ENCODE measurements around the gene FBN2. TPM values are rescaled to one million over a fixed set of nuclear protein-coding genes. Genes with fewer than 3 reads are reported as not detected.
"Not testable (repeated sequence)": the region's sequence is repeated elsewhere in the genome, so short reads cannot be mapped to it uniquely, and the experiment has no call there.

FBN2 gene
- total RNA-seq, 1 experiment from 2014 or later = 0.34 TPM

DNA sequence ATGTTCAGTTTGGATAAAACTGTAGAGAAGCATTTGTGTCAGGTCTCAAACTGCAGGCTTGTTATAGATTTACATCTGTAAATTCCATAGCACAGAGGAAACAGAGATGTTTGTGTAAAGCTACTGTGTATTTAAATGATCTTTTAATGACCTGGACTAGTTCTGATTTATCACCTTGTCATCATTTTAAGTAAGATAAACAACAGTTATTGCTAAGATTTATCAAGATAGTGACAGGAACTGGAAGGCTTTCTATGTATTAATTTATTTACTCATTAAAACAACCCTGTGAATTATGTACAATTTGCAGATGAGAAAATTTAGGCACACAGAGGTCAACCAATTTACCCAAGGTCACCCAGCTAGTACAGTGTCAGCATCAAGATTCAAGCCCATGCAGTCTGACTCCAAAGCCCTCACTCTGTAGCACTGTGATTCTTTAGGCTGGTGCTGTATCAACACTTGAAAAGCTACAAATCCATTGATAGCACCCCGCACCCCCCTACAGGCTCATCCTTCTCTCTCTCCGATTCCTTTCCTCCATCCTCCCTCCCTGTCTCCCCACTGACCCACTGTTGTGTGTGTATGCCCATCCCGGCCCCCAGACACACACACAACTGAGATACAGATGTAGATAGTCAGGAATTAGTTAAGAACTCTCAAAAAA lies 184.5 kb downstream of the FBN2 start:
- in situ Hi-C loops (cut with HindIII; ENCODE audit: low pct_unique_long_range_greater_than_20kb, low sequenced_read_pairs) = no loop called here
- no peak for DNase-seq (ENCODE audit: low read depth, low spot score)

GRCh38 chr5:128350705-128351104 lies 187.3 kb downstream of the FBN2 start:
- in situ Hi-C loops (cut with HindIII; ENCODE audit: low pct_unique_long_range_greater_than_20kb, low sequenced_read_pairs) = no loop called here

DNA sequence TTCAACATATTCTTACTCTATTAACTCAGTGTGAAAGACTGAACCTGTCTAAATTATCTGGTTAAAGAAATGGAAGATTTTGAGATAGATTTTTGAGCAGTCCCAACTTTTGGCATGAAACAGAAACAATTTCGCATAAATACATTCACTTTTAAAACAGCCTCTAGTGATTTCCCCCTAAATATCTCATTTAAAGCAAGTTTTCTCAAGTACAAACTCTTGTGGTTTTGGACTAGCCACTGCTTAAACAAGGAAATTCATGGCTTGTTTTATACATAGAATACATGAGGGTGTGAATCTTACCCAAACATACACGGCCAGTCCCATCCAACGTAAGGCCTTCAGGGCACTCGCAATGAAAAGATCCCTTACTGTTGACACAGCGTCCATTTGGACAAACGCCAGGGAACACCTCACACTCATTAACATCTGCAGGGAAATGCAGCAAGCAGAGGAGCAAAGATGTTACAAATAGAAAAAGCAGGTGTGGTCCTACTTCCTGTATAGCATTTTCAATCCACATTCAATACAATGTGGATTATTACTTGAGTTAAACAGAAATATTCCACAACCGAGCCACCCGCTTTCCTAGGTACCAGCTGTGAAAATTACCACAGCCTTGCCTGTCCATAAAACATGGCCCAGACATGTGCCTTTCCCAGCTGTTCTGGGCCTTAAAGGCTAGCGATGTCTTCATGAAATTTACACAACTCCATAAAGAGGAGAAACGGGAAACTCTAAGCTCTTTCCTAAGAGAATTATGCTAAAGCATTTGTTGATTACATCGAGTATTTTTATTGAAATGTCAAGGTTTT lies 188.8 kb downstream of the FBN2 start:
- no peak for DNase-seq (ENCODE audit: low read depth, low spot score)
- in situ Hi-C loops (cut with HindIII; ENCODE audit: low pct_unique_long_range_greater_than_20kb, low sequenced_read_pairs) = no loop called here

More at GRCh38 chr5:128350705-128351104, 187.3 kb downstream of the FBN2 start:
- peak; percentile 36 for DNase-seq (ENCODE audit: low read depth, low spot score)

GRCh38 chr5:128346038-128346437 lies 192.0 kb downstream of the FBN2 start:
- no peak for DNase-seq (ENCODE audit: low read depth, low spot score)
- in situ Hi-C loops (cut with HindIII; ENCODE audit: low pct_unique_long_range_greater_than_20kb, low sequenced_read_pairs) = no loop called here

GRCh38 chr5:128345247-128345646 lies 192.8 kb downstream of the FBN2 start:
- DNase-seq (ENCODE audit: low read depth, low spot score) = no peak
- in situ Hi-C loops (cut with HindIII; ENCODE audit: low pct_unique_long_range_greater_than_20kb, low sequenced_read_pairs) = no loop called here

DNA sequence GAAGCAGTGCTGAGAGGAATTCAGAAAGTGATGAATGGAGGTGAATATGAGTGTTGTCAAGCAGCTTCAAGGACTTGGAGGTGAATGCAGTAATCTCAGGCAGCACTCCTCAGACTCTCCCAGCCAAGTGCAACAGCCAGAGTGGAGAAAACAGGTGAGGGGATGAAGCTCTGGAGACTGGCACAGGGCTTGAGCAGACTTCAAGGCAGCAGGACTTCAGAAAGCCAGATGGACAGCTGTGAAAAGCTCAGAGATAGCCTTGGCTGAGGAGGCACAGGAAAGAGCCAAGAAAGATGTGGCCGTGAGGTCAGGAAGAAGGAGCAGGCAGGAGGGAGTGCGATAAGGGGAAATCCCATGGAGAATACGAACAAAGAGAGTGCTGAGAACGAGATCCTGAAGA lies 194.9 kb downstream of the FBN2 start:
- in situ Hi-C loops (cut with HindIII; ENCODE audit: low pct_unique_long_range_greater_than_20kb, low sequenced_read_pairs) = no loop called here
- DNase-seq (ENCODE audit: low read depth, low spot score) = no peak

- DNase-seq (ENCODE audit: low read depth, low spot score) = no peak
- in situ Hi-C loops (cut with HindIII; ENCODE audit: low pct_unique_long_range_greater_than_20kb, low sequenced_read_pairs) = no loop called here
These were observed 197.0 kb downstream of the FBN2 start for GRCh38 chr5:128341056-128341455.

- in situ Hi-C loops (cut with HindIII; ENCODE audit: low pct_unique_long_range_greater_than_20kb, low sequenced_read_pairs) = no loop called here
- DNase-seq (ENCODE audit: low read depth, low spot score) = no peak
These were observed 197.4 kb downstream of the FBN2 start for GRCh38 chr5:128340648-128341047.

DNA sequence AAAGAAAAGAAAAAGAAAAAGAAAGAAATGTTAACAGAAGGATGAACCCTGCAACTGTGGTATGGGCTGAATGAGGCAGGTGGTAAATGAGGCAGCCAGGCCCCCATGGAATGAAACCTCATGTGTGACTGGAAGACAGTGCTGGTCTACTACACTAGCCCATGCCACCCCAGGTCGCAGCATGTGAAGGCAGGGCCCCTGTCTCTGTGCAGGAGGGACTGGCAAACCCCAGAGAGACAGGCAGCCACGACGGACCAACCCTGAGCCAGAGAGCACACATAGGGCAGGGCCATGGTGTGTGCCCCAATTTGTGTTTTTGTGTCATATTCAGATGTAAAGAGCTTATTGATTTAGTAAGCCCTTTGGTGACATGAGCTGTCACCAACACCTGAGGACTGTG lies 198.5 kb downstream of the FBN2 start:
- DNase-seq (ENCODE audit: low read depth, low spot score) = no peak

GRCh38 chr5:128338649-128339048 lies 199.4 kb downstream of the FBN2 start:
- DNase-seq (ENCODE audit: low read depth, low spot score) = no peak
- in situ Hi-C loops (cut with HindIII; ENCODE audit: low pct_unique_long_range_greater_than_20kb, low sequenced_read_pairs) = no loop called here

More for the DNA sequence above, 198.5 kb downstream of the FBN2 start:
- in situ Hi-C loops (cut with HindIII; ENCODE audit: low pct_unique_long_range_greater_than_20kb, low sequenced_read_pairs) = no loop called here

- DNase-seq (ENCODE audit: low read depth, low spot score) = no peak
- in situ Hi-C loops (cut with HindIII; ENCODE audit: low pct_unique_long_range_greater_than_20kb, low sequenced_read_pairs) = no loop called here
These were observed 202.7 kb downstream of the FBN2 start for GRCh38 chr5:128335339-128335738.

DNA sequence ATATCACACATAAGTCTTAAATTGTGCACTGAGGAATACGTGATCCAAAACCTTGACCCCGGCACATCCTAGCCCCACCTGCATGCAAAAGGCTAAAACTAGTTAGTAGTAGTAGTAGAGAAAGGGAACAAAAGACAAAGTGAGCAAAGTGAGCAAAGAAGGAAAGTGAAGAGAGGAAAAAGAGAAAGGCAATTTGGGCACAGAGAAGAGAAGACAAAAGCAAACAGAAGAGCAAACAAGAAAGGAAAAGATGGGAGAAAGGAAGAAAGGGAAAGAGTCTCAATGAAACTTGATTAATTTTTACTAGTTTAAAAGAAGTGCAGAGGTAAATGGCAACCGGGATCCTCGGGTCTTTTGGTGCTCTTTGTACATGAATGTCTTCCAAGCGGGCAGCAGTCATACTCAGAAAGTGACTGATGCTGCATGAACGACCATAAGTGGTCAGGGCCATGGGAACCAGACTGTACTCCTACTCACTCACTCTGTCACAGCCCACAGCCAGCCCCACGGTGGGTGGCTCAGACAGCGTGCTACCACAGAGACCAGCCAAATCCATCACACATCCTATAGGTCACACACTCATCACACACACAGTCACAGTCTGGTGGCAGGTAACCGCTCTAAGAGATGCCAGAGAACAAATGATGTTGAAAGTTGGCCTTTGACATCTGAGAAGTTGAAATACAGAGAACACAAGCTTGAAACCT lies 203.9 kb downstream of the FBN2 start:
- DNase-seq (ENCODE audit: low read depth, low spot score) = no peak
- in situ Hi-C loops (cut with HindIII; ENCODE audit: low pct_unique_long_range_greater_than_20kb, low sequenced_read_pairs) = no loop called here

DNA sequence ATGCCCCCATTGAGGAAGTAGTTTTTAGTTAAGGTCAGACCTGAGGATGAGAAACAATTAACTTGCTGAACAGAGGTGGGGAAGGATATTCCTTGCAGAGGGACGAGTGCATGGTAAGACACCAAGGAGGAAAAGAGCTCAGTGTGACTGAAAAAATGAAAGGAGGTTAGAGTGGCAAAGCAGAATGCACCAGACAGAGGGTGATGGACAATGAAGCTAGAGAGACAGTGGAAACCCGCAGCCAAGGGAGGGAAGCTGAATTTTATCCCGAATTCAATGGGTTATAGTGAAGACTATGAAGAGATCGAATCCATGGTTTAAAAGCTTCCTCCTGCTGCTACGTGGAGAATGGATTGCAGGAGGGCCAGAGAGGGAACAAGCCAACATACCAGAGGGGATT lies 206.8 kb downstream of the FBN2 start:
- in situ Hi-C loops (cut with HindIII; ENCODE audit: low pct_unique_long_range_greater_than_20kb, low sequenced_read_pairs) = no loop called here
- no peak for DNase-seq (ENCODE audit: low read depth, low spot score)

GRCh38 chr5:128329386-128329939 lies 208.6 kb downstream of the FBN2 start:
- DNase-seq (ENCODE audit: low read depth, low spot score) = no peak
- in situ Hi-C loops (cut with HindIII; ENCODE audit: low pct_unique_long_range_greater_than_20kb, low sequenced_read_pairs) = no loop called here

GRCh38 chr5:128328446-128328845 lies 209.6 kb downstream of the FBN2 start:
- DNase-seq (ENCODE audit: low read depth, low spot score) = no peak
- in situ Hi-C loops (cut with HindIII; ENCODE audit: low pct_unique_long_range_greater_than_20kb, low sequenced_read_pairs) = no loop called here

DNA sequence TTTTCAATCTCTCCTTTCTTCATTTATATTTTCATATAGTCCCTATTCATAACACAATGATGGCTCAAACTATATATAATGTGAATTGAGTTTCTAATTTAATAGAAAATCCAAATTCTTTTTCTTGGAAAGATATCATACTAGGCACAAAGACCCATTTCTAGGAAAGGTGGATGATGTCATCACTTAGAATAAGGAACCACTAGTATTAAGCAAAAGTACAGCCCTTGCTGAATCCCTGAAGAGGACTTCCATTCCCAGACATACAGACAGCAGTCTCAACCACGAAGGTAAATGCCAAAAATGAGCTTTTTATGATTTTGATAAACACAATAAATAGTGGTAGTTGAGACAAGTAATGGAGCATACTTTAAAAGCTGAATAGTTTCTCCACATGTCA lies 210.0 kb downstream of the FBN2 start:
- no peak for DNase-seq (ENCODE audit: low read depth, low spot score)
- in situ Hi-C loops (cut with HindIII; ENCODE audit: low pct_unique_long_range_greater_than_20kb, low sequenced_read_pairs) = no loop called here

DNA sequence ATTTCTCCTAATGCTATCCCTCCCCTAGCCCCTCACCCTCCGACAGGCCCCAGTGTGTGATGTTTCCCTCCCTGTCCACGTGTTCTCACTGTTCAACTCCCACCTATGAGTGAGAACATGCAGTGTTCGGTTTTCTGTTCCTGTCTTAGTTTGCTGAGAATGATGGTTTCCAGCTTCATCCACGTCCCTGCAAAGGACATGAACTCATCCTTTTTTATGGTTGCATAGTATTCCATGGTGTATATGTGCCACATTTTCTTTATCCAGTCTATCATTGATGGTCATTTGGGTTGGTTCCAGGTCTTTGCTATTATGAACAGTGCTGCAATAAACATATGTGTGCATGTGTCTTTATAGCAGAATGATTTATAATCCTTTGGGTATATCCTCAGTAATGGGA lies 216.6 kb downstream of the FBN2 start:
- DNase-seq (ENCODE audit: low read depth, low spot score); in situ Hi-C loops (cut with HindIII; ENCODE audit: low pct_unique_long_range_greater_than_20kb, low sequenced_read_pairs): not testable (repeated sequence)

GRCh38 chr5:128318691-128319090 lies 219.4 kb downstream of the FBN2 start:
- in situ Hi-C loops (cut with HindIII; ENCODE audit: low pct_unique_long_range_greater_than_20kb, low sequenced_read_pairs) = no loop called here
- no peak for DNase-seq (ENCODE audit: low read depth, low spot score)
